ENCODE results near the gene OR8G1. TPM values are rescaled to one million over a fixed set of nuclear protein-coding genes. Genes with fewer than 3 reads are reported as not detected.

OR8G1 gene
- total RNA-seq, 1 donor from 2014 or later, result not detected

- H3K4me1 ChIP-seq, result no peaks in the 10 kb centered on the region
- intact Hi-C loops (cut with DNase I), result no loop called here
- no peak for DNase-seq (ENCODE audit: extremely low spot score in 2 of 2)
- H3K27me3 ChIP-seq, result no peaks in the 10 kb centered on the region
- no peak overlapping the region for H3K27ac ChIP-seq
- no peaks in the 10 kb centered on the region for H3K36me3 ChIP-seq
- H3K9me3 ChIP-seq, result no peaks in the 10 kb centered on the region
- H3K4me3 ChIP-seq, result no peak overlapping the region
- TF ChIP-seq POLR2AphosphoS5 (IDR thresholded peaks at IDR 0.05; ENCODE audit: insufficient read depth in 1 of 2, low read depth in 1 of 2), result no peak
- TF ChIP-seq POLR2A (IDR thresholded peaks at IDR 0.05), result no peak
- no peak for TF ChIP-seq CTCF (IDR thresholded peaks at IDR 0.05)
Observed at GRCh38 chr11:124276081-124276480, 35.2 kb downstream of the OR8G1 start.

GRCh38 chr11:124277207-124277606 is 36.3 kb downstream of the OR8G1 start:
- H3K27me3 ChIP-seq, result no peaks in the 10 kb centered on the region
- intact Hi-C loops (cut with DNase I), result no loop called here
- no peak for DNase-seq (ENCODE audit: extremely low spot score in 2 of 2)
- no peak overlapping the region for H3K27ac ChIP-seq
- no peaks in the 10 kb centered on the region for H3K9me3 ChIP-seq
- no peaks in the 10 kb centered on the region for H3K4me1 ChIP-seq
- TF ChIP-seq POLR2AphosphoS5 (IDR thresholded peaks at IDR 0.05; ENCODE audit: insufficient read depth in 1 of 2, low read depth in 1 of 2) (no peak), CTCF (IDR thresholded peaks at IDR 0.05) (no peak), POLR2A (IDR thresholded peaks at IDR 0.05) (no peak)
- no peak overlapping the region for H3K4me3 ChIP-seq
- H3K36me3 ChIP-seq, result no peaks in the 10 kb centered on the region

GRCh38 chr11:124277804-124278203 is 36.9 kb downstream of the OR8G1 start:
- Histone ChIP-seq H3K4me1 (no peaks in the 10 kb centered on the region), H3K9me3 (no peaks in the 10 kb centered on the region), H3K27me3 (no peaks in the 10 kb centered on the region), H3K36me3 (no peaks in the 10 kb centered on the region), H3K27ac (no peak overlapping the region), H3K4me3 (no peak overlapping the region)
- no peak for TF ChIP-seq POLR2AphosphoS5 (IDR thresholded peaks at IDR 0.05; ENCODE audit: insufficient read depth in 1 of 2, low read depth in 1 of 2)
- TF ChIP-seq CTCF (IDR thresholded peaks at IDR 0.05), result no peak
- no peak for TF ChIP-seq POLR2A (IDR thresholded peaks at IDR 0.05)
- intact Hi-C loops (cut with DNase I), result no loop called here
- no peak for DNase-seq (ENCODE audit: extremely low spot score in 2 of 2)

GRCh38 chr11:124278261-124278660 is 37.4 kb downstream of the OR8G1 start:
- Histone ChIP-seq H3K27me3 (no peaks in the 10 kb centered on the region), H3K36me3 (no peaks in the 10 kb centered on the region), H3K4me1 (no peaks in the 10 kb centered on the region), H3K4me3 (no peak overlapping the region), H3K9me3 (no peaks in the 10 kb centered on the region), H3K27ac (no peak overlapping the region)
- intact Hi-C loops (cut with DNase I), result no loop called here
- TF ChIP-seq POLR2AphosphoS5 (IDR thresholded peaks at IDR 0.05; ENCODE audit: insufficient read depth in 1 of 2, low read depth in 1 of 2), result no peak
- TF ChIP-seq CTCF (IDR thresholded peaks at IDR 0.05), result no peak
- no peak for TF ChIP-seq POLR2A (IDR thresholded peaks at IDR 0.05)
- DNase-seq (ENCODE audit: extremely low spot score in 2 of 2), result no peak

GRCh38 chr11:124285610-124286344 is 44.9 kb downstream of the OR8G1 start:
- intact Hi-C loops (cut with DNase I), result no loop called here

More at GRCh38 chr11:124285610-124286344, 44.9 kb downstream of the OR8G1 start:
- H3K4me1 ChIP-seq, result no peaks in the 10 kb centered on the region
- no peak overlapping the region for H3K27ac ChIP-seq
- H3K36me3 ChIP-seq, result no peaks in the 10 kb centered on the region
- no peak for TF ChIP-seq POLR2AphosphoS5 (IDR thresholded peaks at IDR 0.05; ENCODE audit: insufficient read depth in 1 of 2, low read depth in 1 of 2)
- no peak for TF ChIP-seq CTCF (IDR thresholded peaks at IDR 0.05)
- TF ChIP-seq POLR2A (IDR thresholded peaks at IDR 0.05), result no peak
- DNase-seq (ENCODE audit: extremely low spot score in 2 of 2), result no peak
- H3K4me3 ChIP-seq, result no peak overlapping the region
- H3K27me3 ChIP-seq, result no peaks in the 10 kb centered on the region
- no peaks in the 10 kb centered on the region for H3K9me3 ChIP-seq

Data from vagina (tissue), 2 donors.